ENCODE data around the gene C1orf167. TPM values are rescaled to one million over a fixed set of nuclear protein-coding genes. Genes with fewer than 3 reads are reported as not detected.

C1orf167 gene
- total and polyA plus RNA-seq, 2 of the 13 experiments (the other 11 are each of a cell fraction or from before 2014, with no cell fraction given) = not detected

DNA sequence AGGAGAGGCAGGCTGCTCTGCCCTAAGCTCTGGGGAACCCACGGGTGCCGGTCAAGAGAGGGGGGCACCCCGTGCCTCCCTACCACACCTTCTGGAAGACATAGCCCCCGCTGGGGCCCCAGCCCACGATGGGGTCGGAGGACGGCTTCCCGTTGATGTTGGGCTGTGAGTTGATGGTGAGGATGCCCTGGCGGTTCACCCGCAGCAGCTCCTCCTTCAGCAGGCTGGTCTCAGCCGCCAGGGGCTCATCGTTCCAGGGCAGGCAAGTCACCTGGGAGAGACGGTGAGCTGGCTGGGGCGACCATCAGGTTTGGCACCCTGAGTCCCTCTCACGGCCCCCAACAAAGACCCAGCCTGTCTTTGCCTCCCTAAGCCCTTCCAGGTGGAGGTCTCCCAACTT is 31.8 kb downstream of the C1orf167 start (continued):
- TF ChIP-seq, protein P1, sequence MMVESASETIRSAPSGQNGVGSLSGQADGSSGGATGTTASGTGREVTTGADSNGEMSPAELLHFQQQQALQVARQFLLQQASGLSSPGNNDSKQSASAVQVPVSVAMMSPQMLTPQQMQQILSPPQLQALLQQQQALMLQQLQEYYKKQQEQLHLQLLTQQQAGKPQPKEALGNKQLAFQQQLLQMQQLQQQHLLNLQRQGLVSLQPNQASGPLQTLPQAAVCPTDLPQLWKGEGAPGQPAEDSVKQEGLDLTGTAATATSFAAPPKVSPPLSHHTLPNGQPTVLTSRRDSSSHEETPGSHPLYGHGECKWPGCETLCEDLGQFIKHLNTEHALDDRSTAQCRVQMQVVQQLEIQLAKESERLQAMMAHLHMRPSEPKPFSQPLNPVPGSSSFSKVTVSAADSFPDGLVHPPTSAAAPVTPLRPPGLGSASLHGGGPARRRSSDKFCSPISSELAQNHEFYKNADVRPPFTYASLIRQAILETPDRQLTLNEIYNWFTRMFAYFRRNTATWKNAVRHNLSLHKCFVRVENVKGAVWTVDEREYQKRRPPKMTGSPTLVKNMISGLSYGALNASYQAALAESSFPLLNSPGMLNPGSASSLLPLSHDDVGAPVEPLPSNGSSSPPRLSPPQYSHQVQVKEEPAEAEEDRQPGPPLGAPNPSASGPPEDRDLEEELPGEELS (CRISPR knock-in tag; IDR thresholded peaks at IDR 0.05) = no peak
- TF ChIP-seq ZNF7 (CRISPR knock-in tag; IDR thresholded peaks at IDR 0.05) = no peak
- TF ChIP-seq, protein P2, sequence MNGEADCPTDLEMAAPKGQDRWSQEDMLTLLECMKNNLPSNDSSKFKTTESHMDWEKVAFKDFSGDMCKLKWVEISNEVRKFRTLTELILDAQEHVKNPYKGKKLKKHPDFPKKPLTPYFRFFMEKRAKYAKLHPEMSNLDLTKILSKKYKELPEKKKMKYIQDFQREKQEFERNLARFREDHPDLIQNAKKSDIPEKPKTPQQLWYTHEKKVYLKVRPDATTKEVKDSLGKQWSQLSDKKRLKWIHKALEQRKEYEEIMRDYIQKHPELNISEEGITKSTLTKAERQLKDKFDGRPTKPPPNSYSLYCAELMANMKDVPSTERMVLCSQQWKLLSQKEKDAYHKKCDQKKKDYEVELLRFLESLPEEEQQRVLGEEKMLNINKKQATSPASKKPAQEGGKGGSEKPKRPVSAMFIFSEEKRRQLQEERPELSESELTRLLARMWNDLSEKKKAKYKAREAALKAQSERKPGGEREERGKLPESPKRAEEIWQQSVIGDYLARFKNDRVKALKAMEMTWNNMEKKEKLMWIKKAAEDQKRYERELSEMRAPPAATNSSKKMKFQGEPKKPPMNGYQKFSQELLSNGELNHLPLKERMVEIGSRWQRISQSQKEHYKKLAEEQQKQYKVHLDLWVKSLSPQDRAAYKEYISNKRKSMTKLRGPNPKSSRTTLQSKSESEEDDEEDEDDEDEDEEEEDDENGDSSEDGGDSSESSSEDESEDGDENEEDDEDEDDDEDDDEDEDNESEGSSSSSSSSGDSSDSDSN (CRISPR knock-in tag; IDR thresholded peaks at IDR 0.05) = no peak

DNA sequence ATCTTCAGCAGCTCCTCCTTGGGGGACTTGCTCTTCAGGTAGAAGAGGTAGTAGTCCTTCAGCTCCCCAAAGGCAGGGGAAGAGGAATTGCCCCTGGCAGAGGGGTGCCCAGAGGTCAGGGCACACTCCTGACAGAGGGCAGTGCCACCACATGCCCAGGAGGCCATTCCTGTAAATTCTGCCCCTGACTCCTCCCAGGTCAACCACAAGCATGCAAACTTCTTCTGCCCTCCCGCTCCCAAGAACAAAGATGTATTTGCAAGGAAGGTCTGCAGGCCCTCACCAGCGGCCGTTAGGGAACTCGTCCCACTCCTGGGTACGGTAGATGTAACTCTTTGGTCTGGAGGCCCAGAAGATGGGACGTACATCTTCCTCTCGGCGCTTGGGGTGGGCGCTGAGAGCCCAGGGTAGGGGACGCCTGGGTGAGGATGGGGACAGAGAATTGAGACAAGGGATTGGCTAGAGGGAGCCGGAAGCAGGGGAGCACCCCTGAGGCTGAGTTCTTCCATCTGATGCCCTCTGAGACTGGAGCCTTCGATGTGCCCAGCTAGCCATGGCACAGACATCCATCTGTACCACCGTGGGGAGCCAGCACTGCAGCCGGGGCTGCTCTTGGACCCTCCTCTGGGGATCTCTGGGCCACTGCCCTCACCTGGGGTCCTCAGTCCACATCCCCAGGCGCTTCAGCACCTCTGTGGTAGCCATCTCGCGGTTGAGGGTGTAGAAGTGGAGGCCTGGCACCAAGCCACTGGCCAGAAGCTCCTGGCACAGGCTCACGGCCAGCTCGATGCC is 32.6 kb downstream of the C1orf167 start:
- Histone ChIP-seq H3K9me3 (ENCODE audit: low read length) (no peaks in the 10 kb centered on the region), H3K4me2 (ENCODE audit: low read depth, low read length) (no peak overlapping the region), H3K27me3 (ENCODE audit: control insufficient read depth in 1 of 2, insufficient read depth in 2 of 2, low read length in 2 of 2) (no peaks in the 10 kb centered on the region), H3K36me3 (replicated peaks in 1 of 2; ENCODE audit: control insufficient read depth in 1 of 2, insufficient read depth in 2 of 2, low read length in 2 of 2) (0 out of 5 replicates have a peak, but pooled peaks cover 5 to 6% of the 10 kb centered on the region in 2 experiments), H3K27ac (ENCODE audit: extremely low read length, insufficient read depth, low read length) (no peak overlapping the region), H3K9ac (ENCODE audit: insufficient read depth, low read depth, low read length) (no peak overlapping the region), H3K4me1 (ENCODE audit: insufficient read depth, low read length) (no peaks in the 10 kb centered on the region), H3K79me2 (ENCODE audit: insufficient read depth, low read length) (no peaks in the 10 kb centered on the region), H4K20me1 (ENCODE audit: insufficient read depth, low read length) (no peaks in the 10 kb centered on the region), H2AFZ (ENCODE audit: low read length) (no peak overlapping the region), H3K4me3 (replicated peaks in 1 of 3; ENCODE audit: insufficient read depth in 1 of 3, low read depth in 2 of 3, low read length in 3 of 3) (no peak overlapping the region)
- DNase-seq (ENCODE audit: low spot score) (no peak), ATAC-seq (no peak), FAIRE-seq (no peak)
- CTCF ChIA-PET (ENCODE audit: low intra/inter-chr PET ratio, low total read pairs) = no interaction called here
- intact Hi-C loops (cut with micrococcal nuclease; ENCODE audit: unreplicated experiment) (no loop called here), in situ Hi-C loops (cut with HindIII; ENCODE audit: extremely low pct_ligation_motif_present, low pct_unique_long_range_greater_than_20kb) (no loop called here)
- BruUV-seq (replicated peaks) = no TSS peak
- 92% methylated on average over 15 of the region's 19 CpGs for WGBS (ENCODE audit: low lambda C conversion rate)
- POLR2A ChIA-PET = interaction anchor here (1.2 to 1.9 kb wide), 2 partner anchors 10 to 11 kb away, joined by 3 to 6 read pairs; partner anchors contain the start of genes CLCN6 and MTHFR
- no peak for TF ChIP-seq ZNF451 (CRISPR knock-in tag; IDR thresholded peaks at IDR 0.05)
- no peak for TF ChIP-seq ZNF558 (CRISPR knock-in tag; IDR thresholded peaks at IDR 0.05; ENCODE audit: borderline replicate concordance)
- TF ChIP-seq, protein P3, sequence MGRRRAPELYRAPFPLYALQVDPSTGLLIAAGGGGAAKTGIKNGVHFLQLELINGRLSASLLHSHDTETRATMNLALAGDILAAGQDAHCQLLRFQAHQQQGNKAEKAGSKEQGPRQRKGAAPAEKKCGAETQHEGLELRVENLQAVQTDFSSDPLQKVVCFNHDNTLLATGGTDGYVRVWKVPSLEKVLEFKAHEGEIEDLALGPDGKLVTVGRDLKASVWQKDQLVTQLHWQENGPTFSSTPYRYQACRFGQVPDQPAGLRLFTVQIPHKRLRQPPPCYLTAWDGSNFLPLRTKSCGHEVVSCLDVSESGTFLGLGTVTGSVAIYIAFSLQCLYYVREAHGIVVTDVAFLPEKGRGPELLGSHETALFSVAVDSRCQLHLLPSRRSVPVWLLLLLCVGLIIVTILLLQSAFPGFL (CRISPR knock-in tag; IDR thresholded peaks at IDR 0.05) = no peak
- no peak for TF ChIP-seq ZNF772 (CRISPR knock-in tag; IDR thresholded peaks at IDR 0.05)
- TF ChIP-seq, protein P4, sequence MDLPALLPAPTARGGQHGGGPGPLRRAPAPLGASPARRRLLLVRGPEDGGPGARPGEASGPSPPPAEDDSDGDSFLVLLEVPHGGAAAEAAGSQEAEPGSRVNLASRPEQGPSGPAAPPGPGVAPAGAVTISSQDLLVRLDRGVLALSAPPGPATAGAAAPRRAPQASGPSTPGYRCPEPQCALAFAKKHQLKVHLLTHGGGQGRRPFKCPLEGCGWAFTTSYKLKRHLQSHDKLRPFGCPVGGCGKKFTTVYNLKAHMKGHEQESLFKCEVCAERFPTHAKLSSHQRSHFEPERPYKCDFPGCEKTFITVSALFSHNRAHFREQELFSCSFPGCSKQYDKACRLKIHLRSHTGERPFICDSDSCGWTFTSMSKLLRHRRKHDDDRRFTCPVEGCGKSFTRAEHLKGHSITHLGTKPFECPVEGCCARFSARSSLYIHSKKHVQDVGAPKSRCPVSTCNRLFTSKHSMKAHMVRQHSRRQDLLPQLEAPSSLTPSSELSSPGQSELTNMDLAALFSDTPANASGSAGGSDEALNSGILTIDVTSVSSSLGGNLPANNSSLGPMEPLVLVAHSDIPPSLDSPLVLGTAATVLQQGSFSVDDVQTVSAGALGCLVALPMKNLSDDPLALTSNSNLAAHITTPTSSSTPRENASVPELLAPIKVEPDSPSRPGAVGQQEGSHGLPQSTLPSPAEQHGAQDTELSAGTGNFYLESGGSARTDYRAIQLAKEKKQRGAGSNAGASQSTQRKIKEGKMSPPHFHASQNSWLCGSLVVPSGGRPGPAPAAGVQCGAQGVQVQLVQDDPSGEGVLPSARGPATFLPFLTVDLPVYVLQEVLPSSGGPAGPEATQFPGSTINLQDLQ (CRISPR knock-in tag; IDR thresholded peaks at IDR 0.05) = no peak
- TF ChIP-seq ZNF296 (CRISPR knock-in tag; conservative IDR thresholded peaks at IDR 0.05) = no peak
- TF ChIP-seq, protein P5, sequence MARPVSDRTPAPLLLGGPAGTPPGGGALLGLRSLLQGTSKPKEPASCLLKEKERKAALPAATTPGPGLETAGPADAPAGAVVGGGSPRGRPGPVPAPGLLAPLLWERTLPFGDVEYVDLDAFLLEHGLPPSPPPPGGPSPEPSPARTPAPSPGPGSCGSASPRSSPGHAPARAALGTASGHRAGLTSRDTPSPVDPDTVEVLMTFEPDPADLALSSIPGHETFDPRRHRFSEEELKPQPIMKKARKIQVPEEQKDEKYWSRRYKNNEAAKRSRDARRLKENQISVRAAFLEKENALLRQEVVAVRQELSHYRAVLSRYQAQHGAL (CRISPR knock-in tag; IDR thresholded peaks at IDR 0.05; ENCODE audit: not compliant biosample characterization) = no peak

Measured in HepG2 (cell line).